ENCODE measurements around the gene ARHGAP23.

DNA sequence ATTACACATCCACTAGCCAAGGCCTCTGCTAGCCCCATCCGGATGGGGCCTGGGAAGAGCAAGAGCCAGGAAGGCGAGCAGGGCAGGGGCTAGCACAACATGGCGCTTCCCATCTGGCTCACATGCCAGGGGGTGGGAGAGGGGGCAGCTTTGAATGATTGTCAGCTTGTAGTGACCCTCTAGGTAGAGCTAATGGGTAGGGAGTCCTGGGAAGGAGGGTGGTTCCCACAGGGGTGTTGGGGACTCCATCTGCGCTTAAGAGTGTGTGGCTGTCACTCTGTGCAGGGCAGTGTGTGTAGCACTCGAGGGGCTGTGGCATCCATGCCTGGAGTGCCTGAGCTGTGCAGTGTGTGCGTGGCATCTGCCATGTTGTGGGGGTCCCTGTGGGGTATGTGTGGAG is 24.5 kb downstream of the ARHGAP23 start:
- TF ChIP-seq, protein P1, sequence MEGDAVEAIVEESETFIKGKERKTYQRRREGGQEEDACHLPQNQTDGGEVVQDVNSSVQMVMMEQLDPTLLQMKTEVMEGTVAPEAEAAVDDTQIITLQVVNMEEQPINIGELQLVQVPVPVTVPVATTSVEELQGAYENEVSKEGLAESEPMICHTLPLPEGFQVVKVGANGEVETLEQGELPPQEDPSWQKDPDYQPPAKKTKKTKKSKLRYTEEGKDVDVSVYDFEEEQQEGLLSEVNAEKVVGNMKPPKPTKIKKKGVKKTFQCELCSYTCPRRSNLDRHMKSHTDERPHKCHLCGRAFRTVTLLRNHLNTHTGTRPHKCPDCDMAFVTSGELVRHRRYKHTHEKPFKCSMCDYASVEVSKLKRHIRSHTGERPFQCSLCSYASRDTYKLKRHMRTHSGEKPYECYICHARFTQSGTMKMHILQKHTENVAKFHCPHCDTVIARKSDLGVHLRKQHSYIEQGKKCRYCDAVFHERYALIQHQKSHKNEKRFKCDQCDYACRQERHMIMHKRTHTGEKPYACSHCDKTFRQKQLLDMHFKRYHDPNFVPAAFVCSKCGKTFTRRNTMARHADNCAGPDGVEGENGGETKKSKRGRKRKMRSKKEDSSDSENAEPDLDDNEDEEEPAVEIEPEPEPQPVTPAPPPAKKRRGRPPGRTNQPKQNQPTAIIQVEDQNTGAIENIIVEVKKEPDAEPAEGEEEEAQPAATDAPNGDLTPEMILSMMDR (optimal IDR thresholded peaks at IDR 0.05 in 1 of 3, IDR thresholded peaks at IDR 0.05 in 1 of 3, conservative IDR thresholded peaks at IDR 0.05 in 1 of 3; ENCODE audit: extremely low read depth in 1 of 3, insufficient read depth in 2 of 3, low read length in 3 of 3): no peak
- no peak for TF ChIP-seq EZH2 (IDR thresholded peaks at IDR 0.05; ENCODE audit: low read length)

Data from keratinocyte (primary cell).